GM19043 (cell line): ENCODE results near the gene APEH.

ENCODE experiments used
- ATAC-seq: cut with Tn5 transposase; IDR thresholded peaks from one replicate; pipeline ENCODE4 v1.9.1; 2021; ENCODE audit warnings: low read depth; ENCODE audit not compliant: unreplicated experiment

Gene APEH

GRCh38 chr3:49673715-49674496 is at the start of gene APEH:
TSS of gene APEH (plus strand) at chr3:49674351. CDS start at chr3:49674402, 51 bp downstream.
- ATAC-seq, result peak; percentile 76

DNA sequence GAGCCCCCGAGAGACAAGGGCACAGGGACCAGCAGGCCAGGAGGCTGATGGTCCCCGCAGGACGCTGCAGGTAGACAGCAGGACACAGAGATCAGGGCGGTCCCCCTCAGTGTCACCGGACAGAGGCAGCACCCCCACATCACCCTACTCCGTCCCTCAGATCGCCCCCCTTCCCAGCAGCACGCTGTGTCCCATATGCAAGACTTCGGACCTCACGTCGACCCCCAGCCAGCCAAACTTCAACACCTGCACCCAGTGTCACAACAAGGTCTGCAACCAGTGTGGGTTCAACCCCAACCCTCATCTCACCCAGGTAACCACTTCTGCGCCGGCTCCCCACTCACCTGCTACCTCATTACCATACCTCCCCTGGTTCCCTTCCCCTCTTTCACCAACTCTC is 49.1 kb upstream of the APEH start:
- ATAC-seq, result no peak

GRCh38 chr3:49626101-49626581 is 48.0 kb upstream of the APEH start:
- ATAC-seq, result no peak

GRCh38 chr3:49626796-49627195 is 47.4 kb upstream of the APEH start:
- ATAC-seq, result no peak

GRCh38 chr3:49627634-49628033 is 46.5 kb upstream of the APEH start:
- ATAC-seq, result no peak

- no peak for ATAC-seq
Measured at GRCh38 chr3:49628249-49628648, 45.9 kb upstream of the APEH start.

- no peak for ATAC-seq
Measured at GRCh38 chr3:49629451-49629850, 44.7 kb upstream of the APEH start.

- no peak for ATAC-seq
Measured at GRCh38 chr3:49629866-49630265, 44.3 kb upstream of the APEH start.

DNA sequence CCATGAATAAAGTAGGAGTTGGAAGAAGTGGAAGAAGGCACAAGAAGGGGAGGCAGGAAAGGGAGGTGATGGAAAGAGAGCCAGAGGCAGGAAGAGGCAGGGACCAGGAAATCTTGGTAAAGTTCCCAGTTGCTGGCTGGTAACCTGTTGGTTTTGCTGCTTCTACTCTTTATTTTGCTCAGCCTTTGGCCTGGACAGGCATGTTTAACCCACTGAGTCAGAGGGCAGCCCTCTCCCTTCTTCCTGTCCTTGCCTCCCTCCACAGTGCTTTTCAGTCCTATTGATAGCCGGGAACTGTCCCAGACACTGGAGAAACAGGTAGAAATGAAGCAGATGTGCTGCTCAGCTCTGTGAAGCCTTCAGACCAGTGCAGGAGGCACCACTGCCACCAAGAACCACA is 43.4 kb upstream of the APEH start:
- no peak for ATAC-seq

DNA sequence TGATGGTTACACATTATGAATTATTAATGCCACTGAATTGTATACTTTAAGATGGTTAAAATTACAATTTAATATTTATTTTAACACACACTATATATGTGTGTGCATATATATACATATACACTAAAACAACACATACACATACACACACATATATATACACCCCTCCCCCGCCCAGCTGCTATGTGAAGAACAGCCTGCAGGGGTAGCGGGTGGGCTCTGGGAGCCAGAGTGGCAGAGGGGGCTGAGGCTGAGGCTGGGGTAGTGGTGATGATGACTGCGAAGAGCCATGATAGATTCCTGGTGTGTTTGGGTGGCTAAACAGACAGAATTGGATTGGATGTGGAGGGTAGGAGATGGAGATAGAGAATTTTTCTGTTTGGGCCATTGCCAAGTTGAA is 39.4 kb upstream of the APEH start:
- ATAC-seq, result no peak

DNA sequence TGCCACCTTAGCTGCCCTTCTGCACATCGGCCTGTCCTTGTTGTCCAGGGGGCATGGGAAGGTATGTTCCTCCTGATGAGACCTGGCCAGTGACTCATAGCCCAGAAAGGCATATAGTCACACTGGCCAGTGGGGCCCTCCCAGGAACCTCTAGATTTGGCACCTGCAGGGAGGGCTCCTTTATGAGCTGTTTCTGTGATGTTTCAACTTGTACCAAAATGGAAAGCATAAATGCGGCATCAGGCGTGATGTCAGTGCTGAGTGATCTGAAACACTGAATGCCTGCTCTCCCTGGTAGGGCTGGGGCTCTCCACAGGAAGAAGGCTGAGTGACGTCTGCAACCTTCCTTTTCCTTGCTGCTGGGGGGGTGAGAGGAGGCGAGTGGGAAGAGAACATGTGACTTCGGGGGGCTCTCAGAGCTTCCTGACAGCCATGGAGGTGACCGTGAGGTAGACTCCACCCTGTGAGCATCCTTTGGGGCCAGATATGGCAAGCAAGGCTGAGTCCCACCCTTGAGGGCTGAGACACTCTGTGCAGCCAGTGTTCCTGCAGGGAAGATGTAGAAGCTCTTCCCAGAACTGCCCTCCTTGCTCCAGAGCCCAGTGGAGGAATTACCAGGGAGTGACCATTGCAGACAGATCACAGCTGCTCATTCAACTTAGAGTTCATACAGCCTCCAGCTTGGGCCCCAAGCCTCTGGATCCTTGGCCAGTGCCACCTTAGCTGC is 37.1 kb upstream of the APEH start:
- ATAC-seq, result no peak

DNA sequence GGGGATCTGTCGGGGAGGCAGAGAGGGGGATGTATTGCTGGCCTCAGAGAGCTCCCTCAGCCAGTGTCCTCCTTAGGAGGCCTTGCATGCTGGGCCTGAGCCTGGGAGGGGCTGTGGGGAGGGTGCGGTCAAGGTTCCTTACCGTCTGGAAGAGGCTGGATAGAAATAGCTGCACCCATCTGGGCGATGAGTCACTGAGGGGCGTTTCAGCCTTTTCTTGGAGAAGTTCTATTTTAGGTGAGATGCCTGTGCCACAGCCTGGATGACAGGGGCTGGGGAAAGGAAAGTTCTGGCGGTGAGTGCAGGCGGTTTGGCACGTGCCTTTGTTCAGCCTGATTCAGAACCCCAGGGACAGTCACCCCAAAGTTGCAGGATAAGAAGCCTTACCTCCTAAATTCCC is 35.7 kb upstream of the APEH start:
- no peak for ATAC-seq

- ATAC-seq, result no peak
Measured at GRCh38 chr3:49639551-49639950, 34.6 kb upstream of the APEH start.

GRCh38 chr3:49641292-49641691 is 32.9 kb upstream of the APEH start:
- ATAC-seq, result no peak

DNA sequence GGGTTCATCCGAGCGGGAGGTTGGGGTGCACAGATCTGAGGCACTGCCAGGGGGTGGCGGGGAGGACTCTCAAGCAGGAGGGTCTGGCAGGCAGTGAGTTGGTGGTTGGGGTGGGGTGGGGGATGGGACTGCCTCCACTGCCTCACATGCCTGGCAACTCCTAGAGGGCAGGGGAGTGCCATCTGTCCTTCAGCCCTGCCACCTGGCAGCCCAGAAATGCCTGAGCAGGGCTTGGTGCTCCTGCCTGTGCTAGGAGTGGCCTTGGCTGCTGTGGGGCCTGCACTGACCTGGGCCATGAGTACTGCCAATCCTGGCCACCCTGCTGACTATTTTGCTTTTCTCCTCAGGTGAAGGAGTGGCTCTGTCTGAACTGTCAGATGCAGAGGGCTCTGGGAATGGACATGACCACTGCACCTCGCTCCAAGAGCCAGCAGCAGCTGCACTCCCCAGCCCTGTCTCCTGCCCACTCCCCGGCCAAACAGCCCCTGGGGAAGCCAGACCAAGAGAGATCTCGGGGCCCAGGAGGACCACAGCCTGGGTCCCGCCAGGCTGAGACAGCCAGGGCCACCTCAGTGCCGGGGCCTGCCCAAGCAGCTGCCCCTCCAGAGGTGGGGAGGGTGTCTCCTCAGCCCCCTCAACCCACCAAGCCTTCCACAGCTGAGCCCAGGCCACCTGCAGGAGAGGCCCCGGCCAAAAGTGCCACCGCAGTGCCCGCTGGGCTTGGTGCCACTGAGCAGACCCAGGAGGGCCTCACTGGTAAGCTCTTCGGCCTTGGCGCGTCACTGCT is 32.0 kb upstream of the APEH start:
- no peak for ATAC-seq

- no peak for ATAC-seq
Measured at GRCh38 chr3:49642708-49643145, 31.4 kb upstream of the APEH start.

GRCh38 chr3:49644684-49645083 is 29.5 kb upstream of the APEH start:
- no peak for ATAC-seq

DNA sequence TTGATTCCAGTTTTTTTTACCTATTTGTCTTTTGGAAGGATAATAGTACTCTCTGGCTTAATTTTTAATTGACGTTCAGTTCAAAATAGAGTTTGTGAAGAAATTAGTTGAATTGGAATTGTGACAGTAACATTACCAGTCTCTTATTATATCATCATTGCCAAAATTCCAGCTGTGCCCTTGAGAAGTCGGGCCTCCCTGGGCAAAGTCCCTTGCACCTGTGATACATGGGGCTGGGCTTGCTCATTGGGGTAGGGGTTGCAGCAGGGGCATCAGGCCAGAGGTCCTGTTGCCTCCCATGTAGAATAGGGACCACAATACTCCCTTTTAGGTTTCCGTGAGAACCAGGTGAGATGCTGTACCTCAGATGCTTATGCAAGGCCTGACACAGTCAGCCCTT is 27.9 kb upstream of the APEH start:
- no peak for ATAC-seq

DNA sequence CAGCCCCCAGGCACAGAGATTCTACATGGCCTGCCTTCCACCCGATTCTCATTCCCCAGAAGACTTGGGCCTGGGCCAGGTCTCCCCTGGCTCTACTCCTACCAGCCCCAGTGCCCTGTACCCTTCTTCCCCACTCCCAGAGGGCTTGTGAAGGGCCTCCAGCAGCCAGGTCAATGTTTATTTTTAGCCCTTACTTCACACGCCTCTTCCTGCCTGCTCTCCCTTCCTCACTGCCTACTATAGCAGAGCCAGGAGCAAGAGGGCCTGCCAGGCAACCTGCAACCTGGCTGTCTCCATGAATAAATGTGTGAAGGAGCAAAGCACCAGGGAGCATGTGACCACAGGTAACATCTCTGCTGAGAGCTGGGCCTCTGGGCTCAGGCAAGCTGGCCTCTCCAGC is 26.4 kb upstream of the APEH start:
- ATAC-seq, result no peak

- ATAC-seq, result no peak
Measured at GRCh38 chr3:49648354-49649019, 25.7 kb upstream of the APEH start.

- ATAC-seq, result no peak
Measured at GRCh38 chr3:49649576-49649975, 24.6 kb upstream of the APEH start.
